ENCODE data around the gene CXCR4. TPM values are rescaled to one million over a fixed set of nuclear protein-coding genes. Genes with fewer than 3 reads are reported as not detected.

Gene CXCR4
- total RNA-seq, 2 donors from 2014 or later = 3.6 to 10.5 TPM

DNA sequence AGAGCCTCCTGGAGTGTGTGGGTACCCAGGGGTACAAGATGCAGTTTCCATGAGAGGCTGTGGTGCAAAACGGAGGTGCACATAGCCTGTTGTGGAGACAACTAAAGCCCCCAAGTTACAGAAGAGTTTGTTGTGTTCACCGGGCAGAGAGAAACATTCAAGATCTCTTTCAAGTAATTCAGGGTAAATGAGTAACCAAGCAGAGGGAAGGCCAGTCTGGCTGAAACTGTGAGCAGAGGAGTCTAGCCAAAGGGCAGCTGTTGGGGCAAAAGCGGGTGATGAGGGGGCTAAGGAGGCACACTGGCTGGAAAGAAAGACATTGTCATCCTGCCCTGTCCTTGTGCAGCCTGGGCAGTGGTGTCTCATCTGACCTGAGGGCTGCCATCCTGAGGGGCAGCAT lies 52.0 kb downstream of the CXCR4 start:
- no peak for DNase-seq
- H3K9ac ChIP-seq (ENCODE audit: low read depth in 2 of 2, low read length in 2 of 2) = no peak overlapping the region
- H3K4me3 ChIP-seq = no peak overlapping the region
- H3K27ac ChIP-seq = no peak overlapping the region
- no peaks in the 10 kb centered on the region for H3K36me3 ChIP-seq
- intact Hi-C loops (cut with DNase I) = no loop called here
- TF ChIP-seq, protein P1, sequence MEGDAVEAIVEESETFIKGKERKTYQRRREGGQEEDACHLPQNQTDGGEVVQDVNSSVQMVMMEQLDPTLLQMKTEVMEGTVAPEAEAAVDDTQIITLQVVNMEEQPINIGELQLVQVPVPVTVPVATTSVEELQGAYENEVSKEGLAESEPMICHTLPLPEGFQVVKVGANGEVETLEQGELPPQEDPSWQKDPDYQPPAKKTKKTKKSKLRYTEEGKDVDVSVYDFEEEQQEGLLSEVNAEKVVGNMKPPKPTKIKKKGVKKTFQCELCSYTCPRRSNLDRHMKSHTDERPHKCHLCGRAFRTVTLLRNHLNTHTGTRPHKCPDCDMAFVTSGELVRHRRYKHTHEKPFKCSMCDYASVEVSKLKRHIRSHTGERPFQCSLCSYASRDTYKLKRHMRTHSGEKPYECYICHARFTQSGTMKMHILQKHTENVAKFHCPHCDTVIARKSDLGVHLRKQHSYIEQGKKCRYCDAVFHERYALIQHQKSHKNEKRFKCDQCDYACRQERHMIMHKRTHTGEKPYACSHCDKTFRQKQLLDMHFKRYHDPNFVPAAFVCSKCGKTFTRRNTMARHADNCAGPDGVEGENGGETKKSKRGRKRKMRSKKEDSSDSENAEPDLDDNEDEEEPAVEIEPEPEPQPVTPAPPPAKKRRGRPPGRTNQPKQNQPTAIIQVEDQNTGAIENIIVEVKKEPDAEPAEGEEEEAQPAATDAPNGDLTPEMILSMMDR (IDR thresholded peaks at IDR 0.05) = no peak
- no peaks in the 10 kb centered on the region for H3K9me3 ChIP-seq
- H3K27me3 ChIP-seq = no peaks in the 10 kb centered on the region
- H3K4me1 ChIP-seq = no peaks in the 10 kb centered on the region

DNA sequence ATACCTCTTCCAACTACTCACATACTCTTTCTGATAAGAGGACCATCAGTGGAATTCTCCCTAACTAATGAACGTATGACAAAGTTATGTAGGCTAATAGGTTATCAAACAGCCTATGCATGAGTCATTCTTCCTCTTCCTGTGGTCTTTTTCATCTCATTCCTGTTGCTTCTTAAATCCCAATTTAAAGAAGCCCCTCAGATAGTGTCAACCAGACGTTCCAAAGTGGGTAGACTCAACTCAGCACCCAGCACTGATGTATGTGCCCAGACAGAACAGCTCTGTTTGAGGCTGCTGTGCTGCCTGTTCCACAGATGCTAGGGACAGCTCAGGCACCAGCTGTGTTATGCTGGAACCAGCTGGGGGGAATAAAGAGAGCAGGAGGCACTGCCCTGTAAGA lies 52.6 kb downstream of the CXCR4 start:
- H3K27me3 ChIP-seq = no peaks in the 10 kb centered on the region
- H3K9me3 ChIP-seq = no peaks in the 10 kb centered on the region
- intact Hi-C loops (cut with DNase I) = no loop called here
- no peak for DNase-seq
- TF ChIP-seq, protein P1 (IDR thresholded peaks at IDR 0.05) = no peak
- H3K4me3 ChIP-seq = no peak overlapping the region
- H3K9ac ChIP-seq (ENCODE audit: low read depth in 2 of 2, low read length in 2 of 2) = no peak overlapping the region
- H3K27ac ChIP-seq = no peak overlapping the region
- H3K36me3 ChIP-seq = no peaks in the 10 kb centered on the region
- H3K4me1 ChIP-seq = no peaks in the 10 kb centered on the region

Other genes starting within 250 kb of the CXCR4 start
- gene MCM6, start 241.7 kb downstream of the CXCR4 start, total RNA-seq = 10 to 100 TPM; 14.2 to 57.7 TPM
- 10 to 100 TPM; 52.4 to 80.7 TPM for gene DARS1, start 132.5 kb downstream of the CXCR4 start, total RNA-seq

All from colonic mucosa (tissue), 4 donors.